Breast epithelium (tissue), 3 donors: ENCODE measurements around the gene ASTN2.

Experiments
- CTCF ChIP-seq, 3 donors: fragments of 450-650 bp; IDR thresholded peaks; one replicate each; pipeline ENCODE4 v1.5.1; 2016 to 2017; ENCODE audit warnings: antibody characterized with exemption in 3 of 3, mild to moderate bottlenecking in 3 of 3, moderate library complexity in 3 of 3
- POLR2A ChIP-seq: fragments of 450-650 bp; IDR thresholded peaks from one replicate; pipeline ENCODE4 v1.6.1; 2016; ENCODE audit warnings: antibody characterized with exemption, mild to moderate bottlenecking, moderate library complexity
- POLR2AphosphoS5 ChIP-seq, 3 donors: sonication (generic); formaldehyde crosslinking; IDR thresholded peaks; one replicate each; pipeline ENCODE4 v1.6.1; 2017; ENCODE audit warnings: antibody characterized with exemption in 3 of 3

DNA sequence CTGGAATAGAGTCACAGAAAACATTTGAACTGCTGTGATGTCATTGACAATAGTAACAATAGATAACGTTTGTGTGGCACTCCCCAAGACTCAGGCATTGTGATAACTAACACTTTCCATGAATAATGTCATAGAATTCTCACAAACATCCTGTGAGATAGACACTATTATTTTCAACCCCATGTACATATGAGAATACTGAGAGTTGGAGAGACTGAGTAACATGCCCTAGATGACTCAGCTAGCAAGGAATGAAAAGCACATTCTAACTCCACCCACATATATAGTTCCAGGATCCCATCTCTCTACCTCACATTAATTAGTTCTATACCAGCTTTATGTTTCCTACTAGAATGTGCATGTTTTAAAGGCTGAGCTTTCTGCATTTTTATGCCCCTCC is 71.4 kb downstream of the ASTN2 start:
- TF ChIP-seq CTCF (IDR thresholded peaks at IDR 0.05) (no peak), POLR2A (no peak), POLR2AphosphoS5 (IDR thresholded peaks at IDR 0.05) (no peak)
